SK-N-SH (cell line): ENCODE measurements around the gene USP2.

Source experiments
- FOXM1 ChIP-seq: IDR thresholded peaks from 2 replicates; pipeline ENCODE4 v1.4.0; 2012; ENCODE audit warnings: low read depth, mild to moderate bottlenecking
- GABPA ChIP-seq: IDR thresholded peaks from 2 replicates; pipeline ENCODE4 v1.4.0; 2012; ENCODE audit warnings: low read depth, mild to moderate bottlenecking
- MXI1 ChIP-seq: IDR thresholded peaks from 2 replicates; pipeline ENCODE4 v1.6.1; 2012; ENCODE audit warnings: mild to moderate bottlenecking, low read depth, low read length, improper control_type of control experiment
- NFIC ChIP-seq: IDR thresholded peaks from 2 replicates; pipeline ENCODE4 v1.4.0; 2012; ENCODE audit warnings: borderline replicate concordance
- NRF1 ChIP-seq: IDR thresholded peaks from 2 replicates; pipeline ENCODE4 v1.6.1; 2012; ENCODE audit warnings: low read depth, mild to moderate bottlenecking, low read length
- POLR2AphosphoS5 ChIP-seq: IDR thresholded peaks from 2 replicates; pipeline ENCODE4 v1.6.1; 2012; ENCODE audit warnings: low read depth, low read length
- TAF1 ChIP-seq: IDR thresholded peaks from 2 replicates; pipeline ENCODE4 v1.6.1; 2012; ENCODE audit warnings: low read depth, mild to moderate bottlenecking, low read length, moderate library complexity, borderline replicate concordance
- TF ChIP-seq, protein P1 (sequence below): fragments of 200-600 bp; sonication (generic); IDR thresholded peaks from 2 replicates; pipeline ENCODE4 v1.6.1; 2017; ENCODE audit warnings: antibody characterized with exemption, mild to moderate bottlenecking, moderate library complexity
- TF ChIP-seq, protein P2 (sequence below): fragments of 150-350 bp; IDR thresholded peaks from 2 replicates; pipeline ENCODE4 v1.6.1; 2017; ENCODE audit warnings: antibody characterized with exemption, low read length, low read depth, borderline replicate concordance

DNA sequence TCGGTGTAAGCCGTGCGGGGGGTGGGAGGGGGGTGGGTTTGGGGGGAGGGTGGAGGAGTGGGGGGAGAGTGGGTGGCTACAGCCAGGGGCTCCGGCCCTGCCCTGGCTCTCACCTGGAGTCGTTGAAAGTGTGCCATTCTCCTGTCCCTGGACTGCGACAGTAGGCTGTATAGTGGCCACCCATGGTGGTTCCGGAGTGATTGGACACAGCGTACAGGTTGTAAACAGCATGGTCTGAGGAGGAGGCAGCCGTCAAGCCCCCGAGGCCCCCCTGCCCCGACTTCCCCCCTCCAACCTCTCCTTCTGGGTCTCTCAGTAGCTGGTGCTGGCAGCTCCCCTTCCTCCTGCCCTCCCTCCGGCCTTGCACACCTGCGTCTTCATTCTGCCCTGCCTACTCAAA, 24.4 kb downstream of the USP2 start:
- TF ChIP-seq POLR2AphosphoS5 (no peak), FOXM1 (no peak), MXI1 (no peak), NRF1 (no peak), TAF1 (no peak), GABPA (no peak), NFIC (no peak)
- TF ChIP-seq, protein P1, sequence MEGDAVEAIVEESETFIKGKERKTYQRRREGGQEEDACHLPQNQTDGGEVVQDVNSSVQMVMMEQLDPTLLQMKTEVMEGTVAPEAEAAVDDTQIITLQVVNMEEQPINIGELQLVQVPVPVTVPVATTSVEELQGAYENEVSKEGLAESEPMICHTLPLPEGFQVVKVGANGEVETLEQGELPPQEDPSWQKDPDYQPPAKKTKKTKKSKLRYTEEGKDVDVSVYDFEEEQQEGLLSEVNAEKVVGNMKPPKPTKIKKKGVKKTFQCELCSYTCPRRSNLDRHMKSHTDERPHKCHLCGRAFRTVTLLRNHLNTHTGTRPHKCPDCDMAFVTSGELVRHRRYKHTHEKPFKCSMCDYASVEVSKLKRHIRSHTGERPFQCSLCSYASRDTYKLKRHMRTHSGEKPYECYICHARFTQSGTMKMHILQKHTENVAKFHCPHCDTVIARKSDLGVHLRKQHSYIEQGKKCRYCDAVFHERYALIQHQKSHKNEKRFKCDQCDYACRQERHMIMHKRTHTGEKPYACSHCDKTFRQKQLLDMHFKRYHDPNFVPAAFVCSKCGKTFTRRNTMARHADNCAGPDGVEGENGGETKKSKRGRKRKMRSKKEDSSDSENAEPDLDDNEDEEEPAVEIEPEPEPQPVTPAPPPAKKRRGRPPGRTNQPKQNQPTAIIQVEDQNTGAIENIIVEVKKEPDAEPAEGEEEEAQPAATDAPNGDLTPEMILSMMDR, result no peak
- TF ChIP-seq, protein P2, sequence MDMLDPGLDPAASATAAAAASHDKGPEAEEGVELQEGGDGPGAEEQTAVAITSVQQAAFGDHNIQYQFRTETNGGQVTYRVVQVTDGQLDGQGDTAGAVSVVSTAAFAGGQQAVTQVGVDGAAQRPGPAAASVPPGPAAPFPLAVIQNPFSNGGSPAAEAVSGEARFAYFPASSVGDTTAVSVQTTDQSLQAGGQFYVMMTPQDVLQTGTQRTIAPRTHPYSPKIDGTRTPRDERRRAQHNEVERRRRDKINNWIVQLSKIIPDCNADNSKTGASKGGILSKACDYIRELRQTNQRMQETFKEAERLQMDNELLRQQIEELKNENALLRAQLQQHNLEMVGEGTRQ, result no peak
